PC-9 (cell line): Measurements from ENCODE around the gene EIF2B5. TPM values are rescaled to one million over a fixed set of nuclear protein-coding genes. Genes with fewer than 3 reads are reported as not detected.
"Not testable (repeated sequence)": the region's sequence is repeated elsewhere in the genome, so short reads cannot be mapped to it uniquely, and the experiment has no call there.

Source experiments
- BruUV-seq: library from RNA; stranded (reverse); fragments of 400-500 nt; replicated peaks from 2 replicates; lab custom pipeline; 2021; lab: Mats Ljungman, UMichigan
- CTCF ChIA-PET: fragments of 300-600 bp; sonication (Branson Sonifier 250); formaldehyde crosslinking; loops from one replicate; lab custom pipeline; 2022; ENCODE audit warnings: antibody characterized with exemption; lab: Charles Lee
- POLR2A ChIA-PET: fragments of 300-600 bp; sonication (Branson Sonifier 250); formaldehyde crosslinking; loops from one replicate; lab custom pipeline; 2022; ENCODE audit warnings: antibody characterized with exemption; ENCODE audit not compliant: unreplicated experiment; lab: Charles Lee
- DNase-seq, 2 experiments: peaks; one replicate each; pipeline versions ENCODE4 v3.0.0 to v3.0.0-alpha.2; 2015 to 2022; ENCODE audit warnings: mixed read lengths in 1 of 2
- H2AFZ ChIP-seq: fragments of 200-600 bp; sonication (generic); 2 replicates; pipeline ENCODE4 v1.8.1; 2017; ENCODE audit warnings: antibody characterized with exemption
- H3F3A ChIP-seq: fragments of 200-600 bp; sonication (generic); 2 replicates; pipeline ENCODE4 v1.8.1; 2017; ENCODE audit warnings: antibody characterized with exemption, mild to moderate bottlenecking, low read depth; ENCODE audit not compliant: insufficient read depth
- H3K27ac ChIP-seq: fragments of 200-600 bp; sonication (generic); 2 replicates; pipeline ENCODE4 v1.6.1; 2016; ENCODE audit warnings: mixed run types
- H3K27me3 ChIP-seq: fragments of 200-600 bp; sonication (generic); 2 replicates; pipeline ENCODE4 v1.6.1; 2016; ENCODE audit warnings: low read depth, mixed run types; ENCODE audit not compliant: insufficient read depth
- H3K36me3 ChIP-seq: fragments of 200-600 bp; sonication (generic); 2 replicates; pipeline ENCODE4 v1.6.1; 2016; ENCODE audit warnings: low read depth, mixed run types
- H3K4me1 ChIP-seq: fragments of 200-600 bp; sonication (generic); replicated peaks from 2 replicates; pipeline ENCODE4 v1.6.1; 2016; ENCODE audit warnings: mixed run types; ENCODE audit not compliant: insufficient read depth
- H3K4me2 ChIP-seq: fragments of 200-600 bp; sonication (generic); 2 replicates; pipeline ENCODE4 v1.6.1; 2017; ENCODE audit warnings: mixed run types
- H3K4me3 ChIP-seq: fragments of 200-600 bp; sonication (generic); 2 replicates; pipeline ENCODE4 v1.6.1; 2016; ENCODE audit warnings: mixed run types
- H3K79me2 ChIP-seq: fragments of 200-600 bp; sonication (generic); 2 replicates; pipeline ENCODE4 v1.6.1; 2017; ENCODE audit warnings: low read depth, mixed run types
- H3K9me2 ChIP-seq: fragments of 200-600 bp; sonication (generic); 2 replicates; pipeline ENCODE4 v1.8.1; 2017; ENCODE audit warnings: mild to moderate bottlenecking; ENCODE audit not compliant: insufficient read depth
- H3K9me3 ChIP-seq: fragments of 200-600 bp; sonication (generic); 2 replicates; pipeline ENCODE4 v1.8.1; 2016; ENCODE audit warnings: low read depth; ENCODE audit not compliant: insufficient read depth
- H4K20me1 ChIP-seq: fragments of 200-600 bp; sonication (generic); 2 replicates; pipeline ENCODE4 v1.8.1; 2017; ENCODE audit not compliant: insufficient read depth
- EZH2 ChIP-seq: fragments of 200-600 bp; sonication (generic); IDR thresholded peaks from 2 replicates; pipeline ENCODE4 v1.8.0; 2017; ENCODE audit warnings: antibody characterized with exemption, low read depth
- intact Hi-C: fragments of 100-400 bp; cut with micrococcal nuclease; formaldehyde crosslinking; loops from one replicate; pipeline ENCODE4 v1.10.0; 2022; ENCODE audit not compliant: unreplicated experiment
- total RNA-seq: library from RNA; stranded (reverse); gene quantifications from 2 replicates; pipeline ENCODE4 v1.2.3, GENCODE V29; 2021
- TF ChIP-seq, protein P1 (sequence below): fragments of 200-600 bp; sonication (generic); conservative IDR thresholded peaks from 2 replicates; pipeline ENCODE4 v1.6.1; 2017; ENCODE audit warnings: mixed run types, antibody characterized with exemption, mild to moderate bottlenecking, moderate library complexity

EIF2B5 gene
- total RNA-seq, 1 experiment from 2014 or later, result 54.1 TPM

DNA sequence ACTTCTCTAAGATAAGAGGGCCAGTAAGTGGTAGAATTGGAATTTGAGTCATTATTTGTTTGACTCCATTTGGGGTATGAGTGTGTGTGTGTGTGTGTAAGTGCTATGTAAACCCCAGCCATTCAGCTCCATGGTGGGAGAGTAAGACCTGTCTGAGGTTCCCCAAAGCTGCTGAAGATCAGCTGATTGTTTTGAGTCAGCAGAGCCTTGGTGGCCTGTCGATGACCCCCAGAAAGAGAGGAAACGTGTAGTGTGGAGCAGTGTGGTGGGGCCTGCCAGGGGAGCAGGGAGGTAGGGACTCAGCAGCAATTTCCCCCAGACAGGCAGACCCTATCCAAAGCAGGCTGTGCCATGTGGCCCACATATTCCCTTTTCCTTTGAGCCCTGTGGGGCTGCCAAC, 25.3 kb downstream of the EIF2B5 start:
- ChIA-PET CTCF (no interaction called here), POLR2A (no interaction called here)
- peaks cover 73% of the 10 kb centered on the region for H3K79me2 ChIP-seq
- TF ChIP-seq, protein P1, sequence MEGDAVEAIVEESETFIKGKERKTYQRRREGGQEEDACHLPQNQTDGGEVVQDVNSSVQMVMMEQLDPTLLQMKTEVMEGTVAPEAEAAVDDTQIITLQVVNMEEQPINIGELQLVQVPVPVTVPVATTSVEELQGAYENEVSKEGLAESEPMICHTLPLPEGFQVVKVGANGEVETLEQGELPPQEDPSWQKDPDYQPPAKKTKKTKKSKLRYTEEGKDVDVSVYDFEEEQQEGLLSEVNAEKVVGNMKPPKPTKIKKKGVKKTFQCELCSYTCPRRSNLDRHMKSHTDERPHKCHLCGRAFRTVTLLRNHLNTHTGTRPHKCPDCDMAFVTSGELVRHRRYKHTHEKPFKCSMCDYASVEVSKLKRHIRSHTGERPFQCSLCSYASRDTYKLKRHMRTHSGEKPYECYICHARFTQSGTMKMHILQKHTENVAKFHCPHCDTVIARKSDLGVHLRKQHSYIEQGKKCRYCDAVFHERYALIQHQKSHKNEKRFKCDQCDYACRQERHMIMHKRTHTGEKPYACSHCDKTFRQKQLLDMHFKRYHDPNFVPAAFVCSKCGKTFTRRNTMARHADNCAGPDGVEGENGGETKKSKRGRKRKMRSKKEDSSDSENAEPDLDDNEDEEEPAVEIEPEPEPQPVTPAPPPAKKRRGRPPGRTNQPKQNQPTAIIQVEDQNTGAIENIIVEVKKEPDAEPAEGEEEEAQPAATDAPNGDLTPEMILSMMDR, result no peak
- TF ChIP-seq EZH2, result no peak
- H2AFZ ChIP-seq, result no peak overlapping the region
- peaks cover 21% of the 10 kb centered on the region; the same call in 1 of the 2 replicates for H3K36me3 ChIP-seq
- H3K4me1 ChIP-seq, result peaks cover 17% of the 10 kb centered on the region
- no peak overlapping the region for H3K27ac ChIP-seq
- no peak overlapping the region for H3K4me2 ChIP-seq
- peaks cover 56% of the 10 kb centered on the region for H4K20me1 ChIP-seq
- no peak for DNase-seq
- intact Hi-C loops, result no loop called here
- H3K27me3 ChIP-seq, result no peaks in the 10 kb centered on the region
- H3K9me2 ChIP-seq, result no peaks in the 10 kb centered on the region
- BruUV-seq, result no TSS peak
- H3K9me3 ChIP-seq, result no peaks in the 10 kb centered on the region
- peaks cover 10% of the 10 kb centered on the region for H3F3A ChIP-seq
- H3K4me3 ChIP-seq, result no peak overlapping the region

DNA sequence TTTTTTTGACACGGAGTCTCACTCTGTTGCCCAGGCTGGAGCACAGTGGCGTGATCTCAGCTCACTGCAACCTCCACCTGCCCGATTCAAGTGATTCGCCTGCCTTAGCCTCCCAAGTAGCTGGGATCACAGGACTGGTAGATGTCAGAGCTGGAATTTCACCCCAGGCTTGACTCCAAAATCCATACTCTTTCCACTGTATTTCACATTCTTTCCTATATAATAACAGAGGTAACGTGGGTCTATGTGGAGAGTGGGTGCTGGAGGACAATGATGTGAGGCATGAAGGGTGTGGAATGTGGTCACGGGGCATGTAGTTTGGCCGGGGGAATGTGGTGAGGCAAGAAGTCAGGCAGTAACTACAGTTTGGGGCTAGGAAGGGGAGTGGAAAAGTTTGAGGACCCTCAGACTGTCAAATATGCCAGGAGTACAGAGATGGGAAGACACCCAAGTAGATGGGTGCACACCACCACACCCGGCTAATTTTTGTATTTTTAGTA, 27.5 kb downstream of the EIF2B5 start:
- H3K27ac ChIP-seq, H3K4me3 ChIP-seq, DNase-seq, H3K9me2 ChIP-seq, BruUV-seq, intact Hi-C loops, H2AFZ ChIP-seq, POLR2A ChIA-PET, H3K4me1 ChIP-seq, H3K9me3 ChIP-seq, H3K27me3 ChIP-seq, H3K4me2 ChIP-seq, H3F3A ChIP-seq: not testable (repeated sequence)
- Histone ChIP-seq H4K20me1 (peaks cover 39% of the 10 kb centered on the region), H3K79me2 (peaks cover 52% of the 10 kb centered on the region), H3K36me3 (peaks cover 39% of the 10 kb centered on the region)
- CTCF ChIA-PET, result interaction anchor here (0.6 kb wide), 2 partner anchors 14 to 40 kb away, joined by 3 to 4 read pairs; no protein-coding TSS in a partner anchor

DNA sequence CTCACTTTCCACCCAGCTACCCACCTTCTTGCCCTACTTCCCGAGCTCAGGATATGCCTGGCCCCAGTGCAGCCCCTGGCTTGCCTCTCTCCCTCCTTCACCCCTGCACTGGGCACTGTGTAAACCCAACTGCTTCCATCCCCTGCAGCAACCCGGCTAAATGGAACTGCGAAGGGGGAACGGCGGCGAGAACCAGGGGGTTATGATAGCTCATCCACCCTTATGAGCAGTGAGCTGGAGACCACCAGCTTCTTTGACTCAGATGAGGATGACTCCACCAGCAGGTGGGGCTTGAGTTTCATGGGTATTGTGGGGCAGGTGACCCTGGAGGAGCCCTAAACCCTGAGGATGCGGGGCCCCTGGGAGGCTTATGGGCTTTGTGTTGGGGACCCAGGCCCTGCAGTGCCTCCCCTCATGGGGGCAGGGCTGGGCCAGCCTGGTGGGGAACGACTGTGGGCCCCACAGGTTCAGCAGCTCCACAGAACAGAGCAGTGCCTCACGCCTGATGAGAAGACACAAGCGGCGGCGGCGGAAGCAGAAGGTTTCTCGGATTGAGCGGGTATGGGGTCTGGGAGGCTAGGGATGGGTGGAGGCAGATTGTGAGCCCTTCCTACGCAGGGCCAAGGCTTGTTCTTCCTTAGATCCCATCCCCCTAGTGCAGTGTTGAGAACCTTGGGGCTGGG, 29.6 kb downstream of the EIF2B5 start:
- POLR2A ChIA-PET, result interaction anchor here (0.5 kb wide), 2 partner anchors 9 to 69 kb away, joined by 3 to 6 read pairs; no protein-coding TSS in a partner anchor

More for the DNA sequence above, 29.6 kb downstream of the EIF2B5 start:
- H3K79me2 ChIP-seq, result peaks cover 31% of the 10 kb centered on the region
- intact Hi-C loops, result no loop called here
- CTCF ChIA-PET, result interaction anchor here (0.8 kb wide), 1 partner anchor 379 kb away, joined by 6 read pairs; no protein-coding TSS in a partner anchor
- H3K4me1 ChIP-seq, result no peaks in the 10 kb centered on the region
- H2AFZ ChIP-seq, result no peak overlapping the region
- H3K36me3 ChIP-seq, result peaks cover 39% of the 10 kb centered on the region
- no peaks in the 10 kb centered on the region for H3K9me3 ChIP-seq
- TF ChIP-seq EZH2, result no peak
- TF ChIP-seq, protein P1, result no peak
- no peaks in the 10 kb centered on the region for H3K9me2 ChIP-seq
- no peaks in the 10 kb centered on the region for H3K27me3 ChIP-seq
- H3K4me3 ChIP-seq, result no peak overlapping the region
- peaks cover 30% of the 10 kb centered on the region for H4K20me1 ChIP-seq
- peaks cover 8% of the 10 kb centered on the region; the same call in 1 of the 2 replicates for H3F3A ChIP-seq
- DNase-seq, result no peak
- no peak overlapping the region for H3K27ac ChIP-seq
- BruUV-seq, result no TSS peak
- H3K4me2 ChIP-seq, result no peak overlapping the region
